MM.1S (cell line): ENCODE results near the gene SLC2A5.

ENCODE experiments used
- DNase-seq: peaks from one replicate; pipeline ENCODE4 v3.0.0-alpha.2; 2015
- H2AFZ ChIP-seq: fragments of 300-600 bp; sonication (generic); 2 replicates; pipeline ENCODE4 v1.6.0; 2016; ENCODE audit warnings: antibody characterized with exemption, low read length
- H3F3A ChIP-seq: fragments of 300-600 bp; sonication (generic); 2 replicates; pipeline ENCODE4 v1.6.1; 2016; ENCODE audit warnings: mild to moderate bottlenecking, antibody characterized with exemption, low read length, moderate library complexity, mixed read lengths; ENCODE audit not compliant: insufficient read depth
- H3K27ac ChIP-seq: fragments of 300-600 bp; sonication (generic); 2 replicates; pipeline ENCODE4 v1.5.1; 2016; ENCODE audit warnings: mild to moderate bottlenecking, low read length
- H3K27me3 ChIP-seq: fragments of 300-600 bp; sonication (generic); replicated peaks from 2 replicates; pipeline ENCODE4 v1.6.0; 2016; ENCODE audit warnings: low read length; ENCODE audit not compliant: insufficient read depth
- H3K36me3 ChIP-seq: fragments of 300-600 bp; sonication (generic); replicated peaks from 2 replicates; pipeline ENCODE4 v1.6.1; 2016; ENCODE audit warnings: mild to moderate bottlenecking, low read length, mixed read lengths; ENCODE audit not compliant: insufficient read depth
- H3K4me1 ChIP-seq: fragments of 300-600 bp; sonication (generic); 2 replicates; pipeline ENCODE4 v1.6.1; 2016; ENCODE audit warnings: low read length, mixed read lengths
- H3K4me2 ChIP-seq: fragments of 300-600 bp; sonication (generic); 2 replicates; pipeline ENCODE4 v1.6.0; 2016; ENCODE audit warnings: low read depth, low read length
- H3K4me3 ChIP-seq: fragments of 300-600 bp; sonication (generic); 2 replicates; pipeline ENCODE4 v1.5.1; 2016; ENCODE audit warnings: low read length, mixed read lengths
- H3K79me2 ChIP-seq: fragments of 300-600 bp; sonication (generic); 2 replicates; pipeline ENCODE4 v1.6.1; 2016; ENCODE audit warnings: mixed run types, low read length, mixed read lengths
- H3K9ac ChIP-seq: fragments of 300-600 bp; sonication (generic); 2 replicates; pipeline ENCODE4 v1.6.1; 2016; ENCODE audit warnings: low read length, mixed read lengths
- H3K9me2 ChIP-seq: fragments of 300-600 bp; sonication (generic); replicated peaks from 2 replicates; pipeline ENCODE4 v1.6.1; 2016; ENCODE audit warnings: mild to moderate bottlenecking, low read length, mixed read lengths; ENCODE audit not compliant: insufficient read depth
- H3K9me3 ChIP-seq: fragments of 300-600 bp; sonication (generic); replicated peaks from 2 replicates; pipeline ENCODE4 v1.6.1; 2016; ENCODE audit warnings: mild to moderate bottlenecking, low read length, mixed read lengths; ENCODE audit not compliant: insufficient read depth
- H4K20me1 ChIP-seq: fragments of 300-600 bp; sonication (generic); 2 replicates; pipeline ENCODE4 v1.6.1; 2016; ENCODE audit warnings: mild to moderate bottlenecking, low read length, moderate library complexity, mixed read lengths; ENCODE audit not compliant: insufficient read depth
- CTCF ChIP-seq: fragments of 300-600 bp; sonication (generic); IDR thresholded peaks from 2 replicates; pipeline ENCODE4 v1.5.1; 2016; ENCODE audit warnings: antibody characterized with exemption, low read length, mixed read lengths
- EZH2 ChIP-seq: fragments of 300-600 bp; sonication (generic); optimal IDR thresholded peaks from 2 replicates; pipeline ENCODE3; 2017; ENCODE audit warnings: low read depth, mild to moderate bottlenecking, antibody characterized with exemption, low read length, mixed read lengths
- EZH2phosphoT487 ChIP-seq: fragments of 300-600 bp; sonication (generic); IDR thresholded peaks from 2 replicates; pipeline ENCODE4 v1.6.1; 2018; ENCODE audit warnings: antibody characterized with exemption, low read length

Gene SLC2A5

DNA sequence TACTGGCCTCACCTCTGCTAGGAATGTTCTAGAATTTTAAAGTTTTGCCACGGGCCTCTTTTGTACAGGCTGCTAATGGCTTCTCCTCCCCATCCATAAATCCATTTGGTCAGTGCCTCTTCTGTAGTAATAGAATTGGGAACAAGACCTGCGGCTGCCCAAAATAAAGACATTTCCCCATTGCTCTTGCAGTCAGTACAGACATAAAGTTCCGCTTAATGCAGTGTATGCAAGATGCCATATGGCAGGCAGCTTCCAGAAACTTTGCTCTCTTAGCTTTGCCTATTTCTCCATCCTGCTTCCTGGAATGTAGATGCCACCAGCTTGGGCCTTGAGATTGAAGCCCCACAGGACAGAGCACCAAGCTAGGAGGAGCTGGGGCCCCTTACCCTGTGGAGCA is 3.7 kb upstream of the SLC2A5 start:
- no peak overlapping the region for H3K4me3 ChIP-seq
- no peaks in the 10 kb centered on the region for H4K20me1 ChIP-seq
- TF ChIP-seq EZH2phosphoT487 (no peak), CTCF (no peak), EZH2 (no peak)
- H3K4me2 ChIP-seq = no peak overlapping the region
- no peak for DNase-seq
- no peaks in the 10 kb centered on the region for H3K9me3 ChIP-seq
- H3K36me3 ChIP-seq = no peaks in the 10 kb centered on the region
- H3K4me1 ChIP-seq = peaks cover 25% of the 10 kb centered on the region
- no peak overlapping the region for H3K27ac ChIP-seq
- H3K79me2 ChIP-seq = no peaks in the 10 kb centered on the region
- no peaks in the 10 kb centered on the region for H3K9me2 ChIP-seq
- H3K27me3 ChIP-seq = peaks cover 25% of the 10 kb centered on the region
- no peak overlapping the region for H2AFZ ChIP-seq
- peaks cover 3% of the 10 kb centered on the region for H3F3A ChIP-seq
- H3K9ac ChIP-seq = no peak overlapping the region

DNA sequence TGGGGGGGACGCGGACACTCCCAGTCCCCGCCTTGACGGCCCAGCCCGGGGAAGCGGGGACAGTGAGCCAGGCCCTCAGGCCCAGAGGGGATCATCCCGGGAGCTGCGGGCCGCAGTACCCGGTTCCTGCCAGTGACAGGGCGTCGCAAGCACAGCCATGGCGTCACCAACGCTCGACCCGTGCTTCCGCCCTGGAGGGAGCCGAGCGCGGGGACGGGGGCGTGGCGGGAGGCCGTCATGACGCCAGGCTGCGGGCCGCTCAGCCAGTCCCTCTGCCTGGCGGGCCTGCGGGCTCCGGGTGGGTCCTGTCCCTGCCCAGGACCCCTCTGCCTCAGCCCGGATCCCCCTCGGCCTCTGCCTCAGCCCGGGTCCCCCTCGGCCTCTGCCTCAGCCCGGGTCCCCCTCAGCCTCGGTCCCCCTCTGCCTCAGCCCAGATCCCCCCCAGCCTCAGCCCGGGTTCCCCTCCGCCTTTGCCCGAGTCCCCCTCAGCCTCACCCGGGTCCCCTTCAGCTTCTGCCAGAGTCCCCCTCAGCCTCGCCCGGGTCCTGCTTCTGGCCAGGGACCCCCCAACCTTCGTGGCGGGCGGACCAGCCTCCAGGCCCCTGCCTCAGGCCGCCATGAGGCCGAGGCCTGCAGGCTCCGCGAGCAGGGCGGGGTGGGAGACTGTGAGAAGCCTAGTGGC is 2.3 kb upstream of the SLC2A5 start:
- Histone ChIP-seq H3K27ac (no peak overlapping the region), H3K4me2 (no peak overlapping the region), H3F3A (peaks cover 3% of the 10 kb centered on the region; the same call in 1 of the 2 replicates), H3K9me3 (no peaks in the 10 kb centered on the region), H3K36me3 (no peaks in the 10 kb centered on the region), H2AFZ (no peak overlapping the region), H3K9ac (no peak overlapping the region), H3K79me2 (no peaks in the 10 kb centered on the region), H3K9me2 (no peaks in the 10 kb centered on the region), H3K4me3 (no peak overlapping the region), H4K20me1 (no peaks in the 10 kb centered on the region), H3K4me1 (peaks cover 20% of the 10 kb centered on the region), H3K27me3 (peaks cover 25% of the 10 kb centered on the region)
- TF ChIP-seq EZH2phosphoT487 (no peak), CTCF (no peak), EZH2 (no peak)
- DNase-seq = no peak

GRCh38 chr1:9070486-9070885 is 1.1 kb upstream of the SLC2A5 start:
- Histone ChIP-seq H3K27me3 (peaks cover 25% of the 10 kb centered on the region), H3K4me1 (peaks cover 20% of the 10 kb centered on the region), H3K4me3 (no peak overlapping the region), H3K79me2 (no peaks in the 10 kb centered on the region), H3K4me2 (no peak overlapping the region), H3K27ac (no peak overlapping the region), H3K36me3 (no peaks in the 10 kb centered on the region), H3F3A (no peaks in the 10 kb centered on the region), H3K9me2 (no peaks in the 10 kb centered on the region), H3K9me3 (no peaks in the 10 kb centered on the region), H4K20me1 (no peaks in the 10 kb centered on the region), H2AFZ (no peak overlapping the region), H3K9ac (no peak overlapping the region)
- TF ChIP-seq EZH2phosphoT487 = no peak
- no peak for TF ChIP-seq CTCF
- no peak for TF ChIP-seq EZH2
- no peak for DNase-seq
